Thyroid gland (tissue), 4 donors: ENCODE results near the gene LPP.

Experiments
- CTCF ChIP-seq, 6 experiments: fragments of 200-600 bp in 3 of 6; fragments of 450-650 bp in 3 of 6; sonication (generic) in 3 of 6; IDR thresholded peaks; one replicate each; pipeline ENCODE4 v1.5.1; 2016 to 2019; ENCODE audit warnings: antibody characterized with exemption in 6 of 6, mild to moderate bottlenecking in 2 of 6, inconsistent platforms in 1 of 6, moderate library complexity in 1 of 6
- POLR2A ChIP-seq, 2 donors: fragments of 450-650 bp; IDR thresholded peaks; one replicate each; pipeline ENCODE4 v1.6.1; 2017; ENCODE audit warnings: antibody characterized with exemption in 2 of 2, mild to moderate bottlenecking in 2 of 2, moderate library complexity in 1 of 2

GRCh38 chr3:188305220-188305619 lies 151.3 kb downstream of the LPP start:
- TF ChIP-seq CTCF (IDR thresholded peaks at IDR 0.05) (no peak), POLR2A (IDR thresholded peaks at IDR 0.05) (no peak)
